ENCODE data around the gene SIPA1L2. TPM values are rescaled to one million over a fixed set of nuclear protein-coding genes. Genes with fewer than 3 reads are reported as not detected.
A peak's percentile ranks its signal among the peaks of the same experiment; 100 is the strongest.

The SIPA1L2 gene
- total RNA-seq, result 20.6 TPM

GRCh38 chr1:232630047-232630893 is at the start of gene SIPA1L2:
Gene SIPA1L2 (minus strand): TSS chr1:232630133. CDS start chr1:232515339, 114,794 bp downstream.
- peak; percentile 95 for DNase-seq (ENCODE audit: low spot score)

- DNase-seq (ENCODE audit: low spot score), result peak; percentile 23
Observed at GRCh38 chr1:232678185-232678886, 48.4 kb upstream of the SIPA1L2 start.

GRCh38 chr1:232676307-232676706 is 46.4 kb upstream of the SIPA1L2 start:
- no peak for DNase-seq (ENCODE audit: low spot score)

- DNase-seq (ENCODE audit: low spot score), result no peak
Observed at GRCh38 chr1:232675898-232676297, 46.0 kb upstream of the SIPA1L2 start.

GRCh38 chr1:232675260-232675659 is 45.3 kb upstream of the SIPA1L2 start:
- DNase-seq (ENCODE audit: low spot score), result no peak

GRCh38 chr1:232673256-232673655 is 43.3 kb upstream of the SIPA1L2 start:
- no peak for DNase-seq (ENCODE audit: low spot score)

GRCh38 chr1:232669981-232670747 is 40.2 kb upstream of the SIPA1L2 start:
- no peak for DNase-seq (ENCODE audit: low spot score)

GRCh38 chr1:232667778-232668165 is 37.8 kb upstream of the SIPA1L2 start:
- no peak for DNase-seq (ENCODE audit: low spot score)

GRCh38 chr1:232667094-232667777 is 37.3 kb upstream of the SIPA1L2 start:
- DNase-seq (ENCODE audit: low spot score), result no peak

GRCh38 chr1:232664844-232665777 is 35.2 kb upstream of the SIPA1L2 start:
- no peak for DNase-seq (ENCODE audit: low spot score)

GRCh38 chr1:232662910-232663309 is 33.0 kb upstream of the SIPA1L2 start:
- no peak for DNase-seq (ENCODE audit: low spot score)

GRCh38 chr1:232658386-232658785 is 28.5 kb upstream of the SIPA1L2 start:
- DNase-seq (ENCODE audit: low spot score), result no peak

- no peak for DNase-seq (ENCODE audit: low spot score)
Observed at GRCh38 chr1:232657426-232658005, 27.6 kb upstream of the SIPA1L2 start.

GRCh38 chr1:232655746-232656085 is 25.8 kb upstream of the SIPA1L2 start:
- no peak for DNase-seq (ENCODE audit: low spot score)

- no peak for DNase-seq (ENCODE audit: low spot score)
Observed at GRCh38 chr1:232655028-232655745, 25.3 kb upstream of the SIPA1L2 start.

- no peak for DNase-seq (ENCODE audit: low spot score)
Observed at GRCh38 chr1:232653789-232654188, 23.9 kb upstream of the SIPA1L2 start.

GRCh38 chr1:232650845-232651244 is 20.9 kb upstream of the SIPA1L2 start:
- no peak for DNase-seq (ENCODE audit: low spot score)

GRCh38 chr1:232650418-232650817 is 20.5 kb upstream of the SIPA1L2 start:
- DNase-seq (ENCODE audit: low spot score), result no peak

GRCh38 chr1:232648316-232648715 is 18.4 kb upstream of the SIPA1L2 start:
- DNase-seq (ENCODE audit: low spot score), result no peak

- DNase-seq (ENCODE audit: low spot score), result no peak
Observed at GRCh38 chr1:232644209-232644608, 14.3 kb upstream of the SIPA1L2 start.
